Midbrain (tissue), 1 donor: ENCODE measurements around the gene RPS6KB1.
A peak's percentile ranks its signal among the peaks of the same experiment; 100 is the strongest.
"Not testable (repeated sequence)": the region's sequence is repeated elsewhere in the genome, so short reads cannot be mapped to it uniquely, and the experiment has no call there.

Experiments
- DNase-seq: peaks from one replicate; lab custom pipeline; 2025; lab: John Stamatoyannopoulos, UW

Gene RPS6KB1

GRCh38 chr17:59892924-59893675 is at the start of gene RPS6KB1, which contains the start of gene TUBD1:
Gene RPS6KB1 (plus strand): TSS chr17:59893121. CDS start chr17:59893185, 64 bp downstream.
Gene TUBD1 (minus strand): TSS chr17:59892943. CDS start chr17:59891002, 1,941 bp downstream.
- peak; percentile 97 for DNase-seq

DNA sequence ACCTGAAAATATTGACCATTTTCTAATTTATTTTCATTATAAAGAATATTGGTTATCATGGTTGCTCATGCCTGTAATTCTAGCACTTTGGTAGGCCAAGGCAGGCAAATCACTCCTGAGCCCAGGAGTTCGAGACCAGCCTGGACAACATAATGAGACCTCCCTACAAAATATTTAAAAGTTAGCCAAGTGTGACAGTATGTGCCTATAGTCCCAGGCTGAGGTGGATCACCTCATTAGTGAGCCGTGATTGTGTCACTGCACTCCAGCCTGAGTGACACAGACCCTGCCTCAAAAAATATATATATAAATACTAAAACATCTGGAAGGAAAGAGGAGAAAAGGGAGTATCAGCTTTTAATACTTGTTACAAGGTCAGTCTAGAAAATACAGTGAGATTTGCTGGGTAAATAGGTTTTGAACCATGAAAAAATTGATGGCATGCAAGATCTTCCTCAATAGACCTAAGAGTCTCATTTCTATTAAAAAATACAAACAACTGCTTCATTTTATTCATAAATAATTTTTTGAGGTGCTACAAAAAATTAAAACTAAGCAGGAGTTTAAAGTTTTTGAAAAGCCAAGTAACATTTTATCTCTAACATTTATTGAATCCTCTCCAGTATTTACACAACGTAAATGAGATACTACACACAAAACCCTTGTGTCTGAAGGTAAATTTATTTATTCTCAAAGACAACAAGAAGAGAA is 47.9 kb upstream of the RPS6KB1 start:
- no peak for DNase-seq

DNA sequence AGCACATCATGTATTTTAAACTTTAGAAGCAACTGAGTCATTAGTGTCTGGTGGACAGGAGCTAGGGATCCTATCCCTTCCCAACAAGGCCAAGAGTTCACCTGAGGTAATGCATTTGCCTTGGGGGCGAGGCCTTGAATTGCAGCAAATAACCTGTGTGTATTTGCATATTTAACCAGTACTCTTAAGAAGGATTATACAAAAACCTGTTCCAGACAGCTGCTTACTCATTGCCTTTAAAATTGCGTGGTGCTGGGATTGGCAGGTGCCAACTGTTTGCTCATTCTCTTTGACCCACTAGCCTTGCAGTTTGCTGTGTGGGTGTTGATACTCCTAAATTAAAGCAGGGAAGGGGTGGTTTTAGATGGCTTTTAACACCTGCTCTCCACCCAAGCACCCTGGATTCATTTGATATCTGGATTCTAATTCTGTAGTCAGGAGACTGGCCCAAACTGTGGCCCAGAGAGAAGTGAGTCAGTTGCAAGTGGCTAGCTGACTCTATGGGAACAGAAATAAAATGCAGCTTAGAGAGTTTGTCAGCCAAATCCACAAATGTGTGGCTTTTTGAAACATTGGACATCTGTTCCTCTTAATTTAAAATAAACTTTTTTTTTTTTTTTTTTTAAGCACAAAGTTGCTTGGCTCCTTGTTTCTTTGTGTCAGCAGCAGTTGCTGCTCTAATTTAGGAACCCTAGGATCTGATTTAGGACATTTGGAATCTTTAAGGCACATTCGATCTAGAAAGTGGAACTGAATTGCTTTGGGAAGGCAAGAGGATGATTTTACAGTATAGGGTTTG is 47.1 kb upstream of the RPS6KB1 start:
- DNase-seq: peak; percentile 19

- no peak for DNase-seq
Measured at GRCh38 chr17:59846394-59847165, 46.3 kb upstream of the RPS6KB1 start.

DNA sequence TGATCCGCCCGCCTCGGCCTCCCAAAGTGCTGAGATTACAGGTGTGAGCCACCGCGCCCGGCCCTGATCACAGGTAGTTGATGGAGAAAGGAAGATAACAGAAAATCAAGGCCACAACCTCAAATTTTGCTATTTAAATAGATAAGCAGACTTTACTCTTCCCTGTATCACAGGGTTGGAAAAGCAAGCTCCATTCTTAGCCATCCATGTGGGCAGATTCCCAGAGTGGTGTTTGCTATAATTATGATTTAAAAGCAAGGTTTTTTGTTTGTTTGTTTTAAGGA is 44.6 kb upstream of the RPS6KB1 start:
- no peak for DNase-seq

- DNase-seq: no peak
Measured at GRCh38 chr17:59848778-59849177, 44.1 kb upstream of the RPS6KB1 start.

DNA sequence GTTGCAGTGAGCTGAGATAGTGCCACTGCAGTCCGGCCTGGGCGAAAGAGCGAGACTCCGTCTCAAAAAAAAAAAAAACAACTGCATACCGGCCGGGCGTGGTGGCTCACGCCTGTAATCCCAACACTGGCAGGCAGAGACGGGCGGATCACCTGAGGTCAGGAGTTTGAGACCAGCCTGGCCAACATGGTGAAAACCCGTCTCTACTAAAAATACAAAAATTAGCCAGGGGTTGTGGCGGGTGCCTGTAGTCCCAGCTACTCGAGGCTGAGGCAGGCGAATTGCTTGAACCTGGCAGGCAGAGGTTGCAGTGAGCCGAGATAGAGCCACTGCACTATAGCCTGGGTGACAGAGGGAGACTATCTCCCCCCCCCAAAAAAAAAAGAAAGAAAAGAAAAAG is 42.6 kb upstream of the RPS6KB1 start:
- not testable (repeated sequence) for DNase-seq

GRCh38 chr17:59851439-59852375 is 41.2 kb upstream of the RPS6KB1 start:
- DNase-seq: no peak

- not testable (repeated sequence) for DNase-seq
Measured at GRCh38 chr17:59852847-59853167, 40.1 kb upstream of the RPS6KB1 start.

DNA sequence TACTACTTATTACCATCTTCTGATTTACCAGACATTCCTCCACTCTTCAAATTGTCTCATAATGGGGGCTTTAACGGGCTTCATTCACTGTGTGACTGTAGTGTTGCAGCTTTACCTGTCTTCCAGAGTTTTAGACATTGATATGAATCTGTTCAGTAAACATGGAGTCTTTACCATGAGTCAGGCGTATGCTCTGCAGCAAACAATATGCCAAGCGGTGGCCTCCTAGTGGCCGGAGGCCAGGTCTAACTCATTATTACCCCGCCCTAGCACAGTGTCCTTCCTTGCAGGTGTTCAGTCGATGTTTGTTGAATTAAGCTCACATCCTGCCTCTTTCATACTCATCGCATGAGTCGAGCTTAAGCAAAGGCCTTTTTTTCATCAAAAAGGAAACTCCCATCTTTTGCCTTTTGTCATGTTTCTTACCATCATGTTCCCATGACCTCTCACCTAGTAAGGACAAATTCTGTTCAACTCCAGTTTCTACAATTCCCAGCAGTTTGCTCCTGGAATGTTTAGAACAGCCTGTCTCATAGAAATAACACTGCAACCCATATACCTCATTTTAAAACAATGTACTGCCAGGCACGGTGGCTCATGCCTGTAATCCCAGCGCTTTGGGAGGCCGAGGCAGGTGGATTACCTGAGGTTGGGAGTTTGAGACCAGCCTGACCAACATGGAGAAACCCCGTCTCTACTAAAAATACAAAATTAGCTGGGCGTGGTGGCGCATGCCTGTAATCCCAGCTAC is 39.6 kb upstream of the RPS6KB1 start:
- no peak for DNase-seq

DNA sequence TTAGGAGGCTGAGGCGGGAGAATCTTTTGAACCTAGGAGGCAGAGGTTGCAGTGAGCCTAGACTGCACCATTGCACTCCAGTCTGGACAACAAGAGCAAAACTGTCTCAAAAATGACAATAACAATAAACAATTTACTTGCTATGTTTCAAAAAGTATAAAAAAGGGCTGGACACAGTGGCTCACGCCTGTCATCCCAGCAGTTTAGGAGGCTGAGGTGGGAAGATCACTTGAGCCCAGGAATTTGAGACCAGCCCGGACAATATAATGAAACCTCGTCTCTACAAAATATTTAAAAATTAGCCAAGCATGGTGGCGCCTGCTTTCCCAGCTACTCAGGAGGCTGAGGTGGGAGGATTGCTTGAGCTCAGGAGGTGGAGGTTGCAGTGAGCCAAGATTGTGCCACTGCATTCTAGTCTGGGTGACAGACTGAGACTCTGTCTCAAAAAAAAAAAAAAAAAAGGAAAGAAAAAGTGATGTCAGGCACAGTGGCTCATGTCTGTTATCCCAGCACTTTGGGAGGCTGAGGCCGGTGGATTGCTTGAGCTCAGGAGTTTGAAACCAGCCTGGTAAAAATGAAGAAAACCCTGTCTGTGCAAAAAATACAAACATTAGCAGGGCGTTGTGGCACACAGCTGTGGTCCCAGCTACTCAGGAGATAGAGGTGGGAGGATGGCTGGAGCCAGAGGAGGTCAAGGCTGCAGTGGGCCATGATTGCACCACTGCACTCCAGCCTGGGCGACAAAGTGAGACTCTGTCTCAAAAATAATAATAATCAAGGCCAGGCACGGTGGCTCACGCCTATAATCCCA is 38.8 kb upstream of the RPS6KB1 start:
- not testable (repeated sequence) for DNase-seq

GRCh38 chr17:59856859-59857794 is 35.8 kb upstream of the RPS6KB1 start:
- DNase-seq: no peak

DNA sequence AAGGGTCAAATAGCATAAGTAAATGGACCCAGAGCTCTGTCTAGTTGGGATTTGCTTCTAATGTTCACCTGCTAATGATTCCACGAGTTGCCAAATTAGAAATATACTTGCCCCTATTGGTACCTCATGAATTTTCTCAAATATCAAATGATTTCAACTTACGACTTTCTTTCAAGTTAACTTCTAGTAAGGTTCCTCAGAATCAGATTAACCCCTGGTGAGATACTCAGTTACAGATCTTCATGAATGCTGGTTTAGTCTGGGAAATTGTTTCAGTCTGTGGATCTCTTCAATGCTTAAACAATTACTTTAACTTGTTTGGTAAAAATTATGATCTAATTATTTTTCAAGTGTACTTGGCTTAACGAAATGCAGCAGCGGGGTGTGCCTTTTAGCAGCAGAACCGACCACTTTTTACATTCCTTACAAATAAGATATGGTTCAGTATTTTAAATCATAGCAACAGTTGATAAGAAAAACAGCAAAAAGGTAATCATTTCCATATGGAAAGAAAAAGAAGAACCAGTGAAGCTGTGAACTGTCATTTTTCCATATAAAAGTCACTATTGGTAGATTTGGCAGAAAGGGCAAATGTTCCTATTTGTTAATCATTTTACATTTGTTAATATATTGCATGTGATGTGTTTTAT is 34.6 kb upstream of the RPS6KB1 start:
- no peak for DNase-seq

DNA sequence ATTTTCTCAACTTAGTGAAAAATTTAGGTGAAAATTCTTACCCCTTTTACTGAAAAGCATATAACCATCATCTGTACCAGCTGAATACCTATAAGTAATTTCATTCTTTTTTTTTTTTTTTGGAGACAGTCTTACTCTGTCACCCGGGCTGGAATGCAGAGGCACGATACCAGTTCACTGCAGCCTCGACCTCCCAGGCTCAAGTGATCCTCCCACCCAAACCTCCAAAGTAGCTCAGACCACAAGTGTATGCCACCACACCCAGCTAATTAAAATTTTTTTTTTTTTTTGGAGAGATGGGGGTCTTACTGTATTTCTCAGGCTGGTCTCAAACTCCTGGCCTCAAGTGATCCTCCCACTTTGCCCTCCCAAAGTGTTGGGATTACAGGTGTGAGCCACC is 34.0 kb upstream of the RPS6KB1 start:
- DNase-seq: no peak

DNA sequence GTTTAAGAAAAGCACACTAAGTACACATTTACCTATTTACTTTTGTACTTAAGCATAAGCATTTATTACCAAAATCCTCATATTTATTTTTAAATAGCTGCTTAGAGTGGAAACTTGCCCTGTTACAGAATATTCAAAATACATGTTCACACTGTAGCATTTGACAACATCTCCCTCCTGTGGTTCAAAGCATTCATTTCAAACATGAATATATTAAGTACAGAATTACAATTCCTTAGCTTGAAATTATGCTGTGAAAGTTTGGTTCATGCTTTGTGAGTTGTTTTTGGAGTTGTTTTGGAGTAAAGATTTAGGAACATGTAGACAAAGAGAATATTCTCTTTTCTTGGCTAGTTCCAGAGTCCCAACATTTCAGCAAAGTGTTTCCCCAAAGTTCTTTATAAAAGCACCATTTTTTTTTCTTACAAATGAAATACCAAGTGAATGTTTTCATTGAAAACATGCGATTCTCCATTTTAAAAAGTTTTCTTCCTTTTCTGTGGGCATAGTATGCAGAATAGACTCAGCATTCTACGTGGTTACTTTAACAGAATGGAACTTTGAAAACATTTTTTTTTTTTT is 33.4 kb upstream of the RPS6KB1 start:
- peak; percentile 6 for DNase-seq

GRCh38 chr17:59863616-59864015 is 29.3 kb upstream of the RPS6KB1 start:
- no peak for DNase-seq

DNA sequence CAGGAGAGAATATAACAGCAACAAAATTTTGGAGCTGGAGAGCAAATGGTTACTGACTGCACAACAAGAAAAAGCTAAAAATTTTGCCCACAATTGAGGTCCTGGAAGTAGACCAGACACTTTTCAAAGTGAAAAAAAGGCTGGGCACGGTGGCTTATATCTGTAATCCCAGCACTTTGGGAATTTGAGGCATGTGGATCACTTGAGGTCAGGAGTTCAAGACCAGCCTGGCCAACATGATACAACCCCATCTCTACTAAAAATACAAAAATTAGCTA is 23.0 kb upstream of the RPS6KB1 start:
- no peak for DNase-seq

- DNase-seq: no peak
Measured at GRCh38 chr17:59870482-59870881, 22.4 kb upstream of the RPS6KB1 start.
